Measurements from ENCODE around the gene AFAP1.

AFAP1 gene

GRCh38 chr4:7968262-7968896, 28.7 kb upstream of the AFAP1 start:
- no peak for DNase-seq

- no peak for DNase-seq
Observed at GRCh38 chr4:7967501-7968261, 28.0 kb upstream of the AFAP1 start.

- no peak for DNase-seq
Observed at GRCh38 chr4:7967063-7967440, 27.4 kb upstream of the AFAP1 start.

GRCh38 chr4:7966281-7967062, 26.8 kb upstream of the AFAP1 start:
- DNase-seq, result no peak

- DNase-seq, result peak; percentile 27
Observed at GRCh38 chr4:7964890-7965662, 25.4 kb upstream of the AFAP1 start.

- no peak for DNase-seq
Observed at GRCh38 chr4:7964459-7964858, 24.8 kb upstream of the AFAP1 start.

GRCh38 chr4:7963691-7964090, 24.0 kb upstream of the AFAP1 start:
- no peak for DNase-seq

- DNase-seq, result no peak
Observed at GRCh38 chr4:7962609-7963508, 23.2 kb upstream of the AFAP1 start.

GRCh38 chr4:7960790-7961655, 21.4 kb upstream of the AFAP1 start:
- DNase-seq, result no peak

GRCh38 chr4:7960017-7960789, 20.5 kb upstream of the AFAP1 start:
- peak; percentile 58 for DNase-seq

- DNase-seq, result no peak
Observed at GRCh38 chr4:7959078-7959477, 19.4 kb upstream of the AFAP1 start.

GRCh38 chr4:7956934-7957656, 17.4 kb upstream of the AFAP1 start:
- DNase-seq, result no peak

GRCh38 chr4:7956270-7956808, 16.7 kb upstream of the AFAP1 start:
- DNase-seq, result no peak

- DNase-seq, result no peak
Observed at GRCh38 chr4:7955393-7955792, 15.7 kb upstream of the AFAP1 start.

GRCh38 chr4:7952615-7953014, 13.0 kb upstream of the AFAP1 start:
- DNase-seq, result no peak

GRCh38 chr4:7950301-7951092, 10.8 kb upstream of the AFAP1 start:
- no peak for DNase-seq

GRCh38 chr4:7949759-7950158, 10.1 kb upstream of the AFAP1 start:
- no peak for DNase-seq

GRCh38 chr4:7947927-7948326, 8.3 kb upstream of the AFAP1 start:
- no peak for DNase-seq
